OCI-LY1 (cell line): Measurements from ENCODE around the gene ANKRD39.

ENCODE experiments used
- EZH2 ChIP-seq: fragments of 200-600 bp; sonication (generic), shearing (Covaris generic); IDR thresholded peaks from 2 replicates; pipeline ENCODE4 v1.8.0; 2017; ENCODE audit warnings: borderline replicate concordance, mixed run types, mild to moderate bottlenecking, antibody characterized with exemption, low read length, moderate library complexity, mixed read lengths
- TF ChIP-seq, protein P1 (sequence below): fragments of 200-600 bp; sonication (generic), shearing (Covaris generic); IDR thresholded peaks from 2 replicates; pipeline ENCODE4 v1.5.1; 2017; ENCODE audit warnings: mild to moderate bottlenecking, antibody characterized with exemption, low read length, moderate library complexity, mixed read lengths

DNA sequence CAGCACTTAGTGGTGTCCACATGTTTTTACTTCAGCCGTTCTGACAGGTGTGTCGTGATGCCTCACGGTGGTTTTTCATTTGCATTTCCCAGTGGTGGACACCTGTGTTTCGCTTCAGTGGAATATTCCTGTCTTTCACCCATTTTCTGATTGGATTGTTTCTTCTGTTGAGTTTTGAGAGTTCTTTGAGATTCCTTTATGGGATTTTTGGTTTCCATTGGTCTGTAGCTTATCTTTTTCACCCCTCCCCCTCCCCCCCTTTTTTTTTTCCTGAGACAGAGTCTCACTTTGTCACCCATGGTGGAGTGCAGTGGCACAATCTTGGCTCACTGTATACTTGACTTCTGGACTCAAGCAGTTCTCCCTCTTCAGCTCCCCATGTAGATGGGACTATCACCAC lies 22.0 kb downstream of the ANKRD39 start:
- TF ChIP-seq, protein P1, sequence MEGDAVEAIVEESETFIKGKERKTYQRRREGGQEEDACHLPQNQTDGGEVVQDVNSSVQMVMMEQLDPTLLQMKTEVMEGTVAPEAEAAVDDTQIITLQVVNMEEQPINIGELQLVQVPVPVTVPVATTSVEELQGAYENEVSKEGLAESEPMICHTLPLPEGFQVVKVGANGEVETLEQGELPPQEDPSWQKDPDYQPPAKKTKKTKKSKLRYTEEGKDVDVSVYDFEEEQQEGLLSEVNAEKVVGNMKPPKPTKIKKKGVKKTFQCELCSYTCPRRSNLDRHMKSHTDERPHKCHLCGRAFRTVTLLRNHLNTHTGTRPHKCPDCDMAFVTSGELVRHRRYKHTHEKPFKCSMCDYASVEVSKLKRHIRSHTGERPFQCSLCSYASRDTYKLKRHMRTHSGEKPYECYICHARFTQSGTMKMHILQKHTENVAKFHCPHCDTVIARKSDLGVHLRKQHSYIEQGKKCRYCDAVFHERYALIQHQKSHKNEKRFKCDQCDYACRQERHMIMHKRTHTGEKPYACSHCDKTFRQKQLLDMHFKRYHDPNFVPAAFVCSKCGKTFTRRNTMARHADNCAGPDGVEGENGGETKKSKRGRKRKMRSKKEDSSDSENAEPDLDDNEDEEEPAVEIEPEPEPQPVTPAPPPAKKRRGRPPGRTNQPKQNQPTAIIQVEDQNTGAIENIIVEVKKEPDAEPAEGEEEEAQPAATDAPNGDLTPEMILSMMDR = no peak
- TF ChIP-seq EZH2 = no peak
